ENCODE measurements around the gene LIN7A. TPM values are rescaled to one million over a fixed set of nuclear protein-coding genes. Genes with fewer than 3 reads are reported as not detected.

The LIN7A gene
- total RNA-seq, 1 experiment from 2014 or later = not detected

GRCh38 chr12:80829767-80830166 is 108.0 kb downstream of the LIN7A start:
- Mint-ChIP-seq H3K27ac (ENCODE audit: low read depth, unreplicated experiment) (no peak overlapping the region), H3K4me1 (ENCODE audit: insufficient read depth, unreplicated experiment) (no peaks in the 10 kb centered on the region), H3K4me3 (ENCODE audit: unreplicated experiment) (no peak overlapping the region), H3K9me3 (ENCODE audit: unreplicated experiment) (no peaks in the 10 kb centered on the region), H3K27me3 (ENCODE audit: insufficient read depth, unreplicated experiment) (peaks cover 66% of the 10 kb centered on the region), H3K36me3 (ENCODE audit: insufficient read depth, unreplicated experiment) (no peaks in the 10 kb centered on the region)
- ChIA-PET POLR2A (no interaction called here), CTCF (no interaction called here)
- no TSS peak for BruUV-seq (replicated peaks)
- TF ChIP-seq CTCF (IDR thresholded peaks at IDR 0.05; ENCODE audit: unreplicated experiment) = no peak
- intact Hi-C loops (cut with micrococcal nuclease) = no loop called here
- no peak for DNase-seq (ENCODE audit: unreplicated experiment)

GRCh38 chr12:80825506-80825905 is 112.2 kb downstream of the LIN7A start:
- ChIA-PET POLR2A (no interaction called here), CTCF (interaction anchor here (0.8 to 1.3 kb wide), 3 partner anchors 11 to 226 kb away, joined by 3 read pairs; no protein-coding TSS in a partner anchor)
- DNase-seq (ENCODE audit: unreplicated experiment) = no peak
- Mint-ChIP-seq H3K27me3 (ENCODE audit: insufficient read depth, unreplicated experiment) (peaks cover 55% of the 10 kb centered on the region), H3K9me3 (ENCODE audit: unreplicated experiment) (no peaks in the 10 kb centered on the region), H3K27ac (ENCODE audit: low read depth, unreplicated experiment) (no peak overlapping the region), H3K4me3 (ENCODE audit: unreplicated experiment) (no peak overlapping the region), H3K4me1 (ENCODE audit: insufficient read depth, unreplicated experiment) (no peaks in the 10 kb centered on the region), H3K36me3 (ENCODE audit: insufficient read depth, unreplicated experiment) (no peaks in the 10 kb centered on the region)
- intact Hi-C loops (cut with micrococcal nuclease) = no loop called here
- TF ChIP-seq CTCF (IDR thresholded peaks at IDR 0.05; ENCODE audit: unreplicated experiment) = no peak
- BruUV-seq (replicated peaks) = no TSS peak

GRCh38 chr12:80823393-80823792 is 114.3 kb downstream of the LIN7A start:
- intact Hi-C loops (cut with micrococcal nuclease) = no loop called here
- POLR2A ChIA-PET = no interaction called here

GRCh38 chr12:80821513-80822000 is 116.2 kb downstream of the LIN7A start:
- CTCF ChIA-PET = no interaction called here
- H3K36me3 Mint-ChIP-seq (ENCODE audit: insufficient read depth, unreplicated experiment) = no peaks in the 10 kb centered on the region
- POLR2A ChIA-PET = no interaction called here
- TF ChIP-seq CTCF (IDR thresholded peaks at IDR 0.05; ENCODE audit: unreplicated experiment) = no peak
- no peak for DNase-seq (ENCODE audit: unreplicated experiment)
- H3K4me1 Mint-ChIP-seq (ENCODE audit: insufficient read depth, unreplicated experiment) = no peaks in the 10 kb centered on the region
- BruUV-seq (replicated peaks) = no TSS peak
- intact Hi-C loops (cut with micrococcal nuclease) = no loop called here
- H3K27me3 Mint-ChIP-seq (ENCODE audit: insufficient read depth, unreplicated experiment) = peaks cover 24% of the 10 kb centered on the region
- H3K4me3 Mint-ChIP-seq (ENCODE audit: unreplicated experiment) = no peak overlapping the region
- no peak overlapping the region for H3K27ac Mint-ChIP-seq (ENCODE audit: low read depth, unreplicated experiment)
- no peaks in the 10 kb centered on the region for H3K9me3 Mint-ChIP-seq (ENCODE audit: unreplicated experiment)

More at GRCh38 chr12:80823393-80823792, 114.3 kb downstream of the LIN7A start:
- H3K27ac Mint-ChIP-seq (ENCODE audit: low read depth, unreplicated experiment) = no peak overlapping the region
- no peak for TF ChIP-seq CTCF (IDR thresholded peaks at IDR 0.05; ENCODE audit: unreplicated experiment)
- H3K4me3 Mint-ChIP-seq (ENCODE audit: unreplicated experiment) = no peak overlapping the region
- CTCF ChIA-PET = no interaction called here
- no peak for DNase-seq (ENCODE audit: unreplicated experiment)
- no peaks in the 10 kb centered on the region for H3K4me1 Mint-ChIP-seq (ENCODE audit: insufficient read depth, unreplicated experiment)
- H3K27me3 Mint-ChIP-seq (ENCODE audit: insufficient read depth, unreplicated experiment) = peaks cover 40% of the 10 kb centered on the region
- no peaks in the 10 kb centered on the region for H3K9me3 Mint-ChIP-seq (ENCODE audit: unreplicated experiment)
- H3K36me3 Mint-ChIP-seq (ENCODE audit: insufficient read depth, unreplicated experiment) = no peaks in the 10 kb centered on the region
- BruUV-seq (replicated peaks) = no TSS peak
